HUES48 (cell line): ENCODE measurements around the gene IFNL4.
"Not testable (repeated sequence)": the region's sequence is repeated elsewhere in the genome, so short reads cannot be mapped to it uniquely, and the experiment has no call there.

ENCODE experiments used
- H3K27ac ChIP-seq: one replicate; pipeline ENCODE4 v1.7.0; 2013; ENCODE audit warnings: low read depth, low read length, inconsistent platforms
- H3K27me3 ChIP-seq: 2 replicates; pipeline ENCODE4 v1.6.1; 2013; ENCODE audit warnings: mild to moderate bottlenecking, low read length; ENCODE audit not compliant: control insufficient read depth, insufficient read depth
- H3K36me3 ChIP-seq: 2 replicates; pipeline ENCODE4 v1.6.1; 2013; ENCODE audit warnings: low read length; ENCODE audit not compliant: control insufficient read depth, insufficient read depth
- H3K4me1 ChIP-seq: 2 replicates; pipeline ENCODE4 v1.6.1; 2013; ENCODE audit warnings: mild to moderate bottlenecking, low read length; ENCODE audit not compliant: control insufficient read depth, insufficient read depth
- H3K4me3 ChIP-seq: 2 replicates; pipeline ENCODE4 v1.5.1; 2013; ENCODE audit warnings: mild to moderate bottlenecking, low read depth, low read length
- H3K9ac ChIP-seq: 2 replicates; pipeline ENCODE4 v1.6.1; 2013; ENCODE audit warnings: mild to moderate bottlenecking, low read depth, low read length, moderate library complexity
- H3K9me3 ChIP-seq: 2 replicates; pipeline ENCODE4 v1.6.1; 2013; ENCODE audit warnings: low read length; ENCODE audit not compliant: control insufficient read depth, insufficient read depth

The IFNL4 gene

GRCh38 chr19:39270036-39270871 is 21.6 kb upstream of the IFNL4 start:
- Histone ChIP-seq H3K9me3 (no peaks in the 10 kb centered on the region), H3K36me3 (no peaks in the 10 kb centered on the region), H3K4me3 (no peak overlapping the region), H3K9ac (no peak overlapping the region), H3K27ac (no peak overlapping the region), H3K4me1 (no peaks in the 10 kb centered on the region), H3K27me3 (peaks cover 23% of the 10 kb centered on the region)

GRCh38 chr19:39269369-39269768 is 20.7 kb upstream of the IFNL4 start:
- H3K9ac ChIP-seq, H3K4me3 ChIP-seq, H3K36me3 ChIP-seq, H3K9me3 ChIP-seq, H3K27ac ChIP-seq, H3K4me1 ChIP-seq: not testable (repeated sequence)
- peaks cover 32% of the 10 kb centered on the region for H3K27me3 ChIP-seq

GRCh38 chr19:39268531-39269223 is 20.0 kb upstream of the IFNL4 start:
- H3K36me3 ChIP-seq, H3K9me3 ChIP-seq, H3K9ac ChIP-seq, H3K4me3 ChIP-seq, H3K4me1 ChIP-seq, H3K27ac ChIP-seq: not testable (repeated sequence)
- H3K27me3 ChIP-seq: peaks cover 39% of the 10 kb centered on the region

GRCh38 chr19:39268085-39268484 is 19.4 kb upstream of the IFNL4 start, which contains the start of gene IFNL2:
Gene IFNL2 (plus strand): TSS chr19:39268396. CDS start chr19:39268569, 173 bp downstream.
- not testable (repeated sequence) for H3K9me3 ChIP-seq, H3K9ac ChIP-seq, H3K4me3 ChIP-seq, H3K36me3 ChIP-seq, H3K27ac ChIP-seq, H3K4me1 ChIP-seq
- H3K27me3 ChIP-seq: peaks cover 45% of the 10 kb centered on the region

GRCh38 chr19:39265321-39265916 is 16.8 kb upstream of the IFNL4 start:
- Histone ChIP-seq H3K4me3 (peak overlapping the region; percentile 40; the same call in 1 of the 2 replicates), H3K27me3 (peaks cover 58% of the 10 kb centered on the region), H3K4me1 (peaks cover 8% of the 10 kb centered on the region; the same call in 1 of the 2 replicates), H3K27ac (no peak overlapping the region), H3K9me3 (no peaks in the 10 kb centered on the region; the same call in 1 of the 2 replicates), H3K36me3 (no peaks in the 10 kb centered on the region), H3K9ac (no peak overlapping the region)

GRCh38 chr19:39264306-39265290 is 15.9 kb upstream of the IFNL4 start:
- H3K36me3 ChIP-seq: no peaks in the 10 kb centered on the region
- H3K9me3 ChIP-seq: no peaks in the 10 kb centered on the region; the same call in 1 of the 2 replicates
- H3K27me3 ChIP-seq: peaks cover 54% of the 10 kb centered on the region
- H3K4me1 ChIP-seq: peaks cover 8% of the 10 kb centered on the region; the same call in 1 of the 2 replicates
- H3K9ac ChIP-seq: no peak overlapping the region
- H3K27ac ChIP-seq: no peak overlapping the region
- peak overlapping the region; percentile 40; the same call in 1 of the 2 replicates for H3K4me3 ChIP-seq

- H3K4me3 ChIP-seq: peak overlapping the region; percentile 40; the same call in 1 of the 2 replicates
- H3K4me1 ChIP-seq: peaks cover 8% of the 10 kb centered on the region; the same call in 1 of the 2 replicates
- peaks cover 54% of the 10 kb centered on the region for H3K27me3 ChIP-seq
- H3K27ac ChIP-seq: no peak overlapping the region
- no peaks in the 10 kb centered on the region for H3K36me3 ChIP-seq
- H3K9me3 ChIP-seq: no peaks in the 10 kb centered on the region; the same call in 1 of the 2 replicates
- no peak overlapping the region for H3K9ac ChIP-seq
These were observed 15.3 kb upstream of the IFNL4 start for GRCh38 chr19:39263912-39264305.

- Histone ChIP-seq H3K9me3 (no peaks in the 10 kb centered on the region; the same call in 1 of the 2 replicates), H3K9ac (no peak overlapping the region), H3K36me3 (no peaks in the 10 kb centered on the region), H3K4me1 (peaks cover 8% of the 10 kb centered on the region; the same call in 1 of the 2 replicates), H3K27ac (no peak overlapping the region), H3K4me3 (no peak overlapping the region), H3K27me3 (peaks cover 54% of the 10 kb centered on the region)
These were observed 13.8 kb upstream of the IFNL4 start for GRCh38 chr19:39262496-39262895.

GRCh38 chr19:39261704-39262103 is 13.0 kb upstream of the IFNL4 start:
- Histone ChIP-seq H3K4me1 (peaks cover 8% of the 10 kb centered on the region; the same call in 1 of the 2 replicates), H3K27ac (no peak overlapping the region), H3K36me3 (no peaks in the 10 kb centered on the region), H3K27me3 (peaks cover 50% of the 10 kb centered on the region), H3K4me3 (no peak overlapping the region), H3K9me3 (no peaks in the 10 kb centered on the region; the same call in 1 of the 2 replicates), H3K9ac (no peak overlapping the region)

- peaks cover 29% of the 10 kb centered on the region for H3K27me3 ChIP-seq
- H3K9ac ChIP-seq: no peak overlapping the region
- H3K36me3 ChIP-seq: no peaks in the 10 kb centered on the region
- H3K4me3 ChIP-seq: no peak overlapping the region
- no peaks in the 10 kb centered on the region for H3K9me3 ChIP-seq
- no peak overlapping the region for H3K27ac ChIP-seq
- H3K4me1 ChIP-seq: no peaks in the 10 kb centered on the region
These were observed 8.6 kb upstream of the IFNL4 start for GRCh38 chr19:39257227-39257626.
